GM18517 (cell line): ENCODE data around the gene KRT73.
"Not testable (repeated sequence)": the region's sequence is repeated elsewhere in the genome, so short reads cannot be mapped to it uniquely, and the experiment has no call there.

Experiments
- ATAC-seq: cut with Tn5 transposase; IDR thresholded peaks from one replicate; pipeline ENCODE4 v1.9.1; 2021; ENCODE audit warnings: mild to moderate bottlenecking, moderate library complexity; ENCODE audit not compliant: unreplicated experiment

Gene KRT73

GRCh38 chr12:52603314-52603713 is 15.0 kb downstream of the KRT73 start:
- no peak for ATAC-seq

GRCh38 chr12:52602552-52602951 is 15.8 kb downstream of the KRT73 start:
- no peak for ATAC-seq

GRCh38 chr12:52601671-52602070 is 16.7 kb downstream of the KRT73 start:
- no peak for ATAC-seq

- no peak for ATAC-seq
Observed at GRCh38 chr12:52600941-52601481, 17.3 kb downstream of the KRT73 start, which contains the start of gene KRT72. KRT72 (minus strand) TSS chr12:52601463; CDS start chr12:52601452, 11 bp downstream.

GRCh38 chr12:52600475-52600874 is 17.9 kb downstream of the KRT73 start:
- ATAC-seq = no peak

- ATAC-seq = no peak
Observed at GRCh38 chr12:52600071-52600470, 18.3 kb downstream of the KRT73 start.

- ATAC-seq = no peak
Observed at GRCh38 chr12:52598966-52599365, 19.4 kb downstream of the KRT73 start.

- not testable (repeated sequence) for ATAC-seq
Observed at GRCh38 chr12:52594237-52594636, 24.1 kb downstream of the KRT73 start.

GRCh38 chr12:52591521-52591920 is 26.8 kb downstream of the KRT73 start:
- no peak for ATAC-seq

GRCh38 chr12:52590021-52590420 is 28.3 kb downstream of the KRT73 start:
- ATAC-seq = no peak

GRCh38 chr12:52587563-52587962 is 30.8 kb downstream of the KRT73 start:
- ATAC-seq = no peak

- ATAC-seq = no peak
Observed at GRCh38 chr12:52585946-52586345, 32.4 kb downstream of the KRT73 start.

GRCh38 chr12:52585066-52585465 is 33.3 kb downstream of the KRT73 start:
- no peak for ATAC-seq

- no peak for ATAC-seq
Observed at GRCh38 chr12:52584156-52584682, 34.1 kb downstream of the KRT73 start.

GRCh38 chr12:52582971-52583456 is 35.3 kb downstream of the KRT73 start:
- no peak for ATAC-seq

- no peak for ATAC-seq
Observed at GRCh38 chr12:52582486-52582885, 35.9 kb downstream of the KRT73 start.

GRCh38 chr12:52581481-52581880 is 36.9 kb downstream of the KRT73 start:
- ATAC-seq = no peak

GRCh38 chr12:52581066-52581465 is 37.3 kb downstream of the KRT73 start:
- ATAC-seq = no peak

GRCh38 chr12:52580496-52580895 is 37.9 kb downstream of the KRT73 start:
- ATAC-seq = no peak

- ATAC-seq = no peak
Observed at GRCh38 chr12:52579468-52580465, 38.6 kb downstream of the KRT73 start.

GRCh38 chr12:52578469-52578868 is 39.9 kb downstream of the KRT73 start:
- no peak for ATAC-seq

- ATAC-seq = no peak
Observed at GRCh38 chr12:52577316-52577715, 41.0 kb downstream of the KRT73 start.
